Right lung (tissue), 5 donors: ENCODE data around the gene SCYGR3. TPM values are rescaled to one million over a fixed set of nuclear protein-coding genes. Genes with fewer than 3 reads are reported as not detected.
"Not testable (repeated sequence)": the region's sequence is repeated elsewhere in the genome, so short reads cannot be mapped to it uniquely, and the experiment has no call there.

Experiments
- DNase-seq, 2 donors: peaks; one replicate each; pipeline ENCODE4 v3.0.0-alpha.2; 2013
- polyA plus RNA-seq, 5 donors: library from polyadenylated mRNA; unstranded; fragments of 120-200 nt; gene quantifications; one replicate each; pipeline versions ENCODE4 v1.2.1 to v1.2.3, GENCODE V29; 2013; ENCODE audit warnings: inconsistent platforms in 1 of 5, low replicate concordance in 1 of 5; ENCODE audit not compliant: insufficient read length in 5 of 5, insufficient read depth in 1 of 5

The SCYGR3 gene
- polyA plus RNA-seq, 5 donors: not detected

DNA sequence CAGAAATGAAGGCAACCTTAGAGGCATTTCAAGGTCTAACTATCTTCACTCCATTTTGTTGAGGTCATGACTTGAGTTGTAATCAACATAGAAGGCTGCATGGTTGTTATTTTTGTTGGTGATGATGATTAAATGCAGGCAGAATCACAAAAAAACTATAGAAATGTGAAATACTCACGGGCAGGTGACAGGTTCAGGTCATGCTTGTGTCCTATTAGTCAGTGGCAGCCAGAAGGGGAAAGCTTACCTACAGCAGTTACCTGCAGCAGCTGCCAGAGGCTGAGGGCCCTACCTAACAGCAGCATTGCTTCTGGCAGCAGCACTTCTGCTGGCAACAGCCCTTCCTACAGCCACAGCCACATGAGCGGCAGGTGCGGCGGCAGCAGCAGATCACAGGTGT is 394 bp downstream of the SCYGR3 start:
- DNase-seq: no peak

DNA sequence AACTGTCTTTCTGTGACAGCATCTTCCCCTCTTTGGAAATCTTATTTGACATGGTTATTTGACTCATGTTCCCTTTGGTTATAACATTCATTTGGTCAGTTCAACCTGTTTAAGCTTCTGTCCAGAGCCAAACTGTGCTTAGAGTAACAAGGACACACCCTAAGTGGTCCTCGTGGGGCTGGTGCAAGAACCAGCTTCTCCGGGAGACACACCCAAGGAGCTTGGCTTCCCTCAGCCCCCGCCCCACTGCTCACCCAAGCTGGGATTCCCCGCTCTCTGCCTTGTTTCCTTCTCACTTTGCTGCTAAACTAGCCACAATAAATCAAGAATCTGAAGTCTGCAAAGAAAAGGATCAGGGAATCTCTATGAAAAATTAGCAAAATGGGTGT is 1.4 kb downstream of the SCYGR3 start:
- no peak for DNase-seq

DNA sequence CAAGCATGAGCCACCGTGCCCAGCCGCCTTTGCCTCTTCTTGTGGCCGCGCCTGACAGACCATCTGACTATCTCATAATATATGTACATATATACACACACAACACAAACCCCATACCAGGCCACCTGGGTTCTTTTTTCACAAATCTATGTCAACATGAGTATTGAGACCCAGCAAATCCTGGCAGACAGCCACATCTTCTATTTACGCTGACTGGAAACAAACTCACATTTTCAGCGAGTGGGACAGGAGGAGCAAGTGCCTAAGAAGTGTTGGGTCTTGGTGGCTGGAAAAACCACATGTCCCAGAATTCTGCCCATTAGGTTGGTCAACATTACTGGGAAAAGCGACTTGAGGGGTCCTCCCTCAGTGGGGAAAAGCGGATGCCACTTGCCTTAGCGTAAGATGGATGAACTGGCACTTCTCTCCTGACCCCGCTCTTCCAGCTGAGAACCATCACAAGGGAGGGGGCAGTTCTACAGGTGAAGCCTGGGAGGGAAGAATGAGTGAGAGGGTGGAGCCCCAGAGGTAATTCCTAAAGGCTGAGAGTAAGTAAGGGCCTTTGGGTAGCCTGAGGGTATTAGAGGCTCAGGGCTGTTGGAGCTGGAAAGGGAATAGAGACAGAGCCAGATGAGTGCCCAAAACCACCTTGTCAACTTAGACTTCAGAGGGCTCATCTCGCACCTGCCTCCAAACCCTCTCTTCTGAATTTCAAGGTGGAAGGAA is 1.9 kb downstream of the SCYGR3 start:
- no peak for DNase-seq

DNA sequence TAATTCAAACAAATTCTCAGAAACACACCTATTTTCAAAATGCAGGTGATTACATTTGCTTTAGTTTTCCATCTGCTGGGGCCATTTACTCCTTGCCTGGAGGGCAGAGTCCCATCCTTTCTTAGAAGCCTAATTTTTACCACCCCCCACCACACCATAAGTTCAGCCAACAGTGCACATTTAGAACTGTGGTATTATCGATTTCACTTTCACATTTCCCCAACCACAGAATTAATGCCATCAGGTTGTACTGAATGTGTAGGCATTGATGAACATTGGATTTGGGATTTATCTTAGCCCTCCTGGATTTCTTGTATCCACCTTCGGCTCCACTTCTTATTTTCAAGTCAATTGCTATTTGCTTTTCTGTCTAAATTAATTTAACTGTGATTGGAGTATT is 4.5 kb downstream of the SCYGR3 start:
- no peak for DNase-seq

DNA sequence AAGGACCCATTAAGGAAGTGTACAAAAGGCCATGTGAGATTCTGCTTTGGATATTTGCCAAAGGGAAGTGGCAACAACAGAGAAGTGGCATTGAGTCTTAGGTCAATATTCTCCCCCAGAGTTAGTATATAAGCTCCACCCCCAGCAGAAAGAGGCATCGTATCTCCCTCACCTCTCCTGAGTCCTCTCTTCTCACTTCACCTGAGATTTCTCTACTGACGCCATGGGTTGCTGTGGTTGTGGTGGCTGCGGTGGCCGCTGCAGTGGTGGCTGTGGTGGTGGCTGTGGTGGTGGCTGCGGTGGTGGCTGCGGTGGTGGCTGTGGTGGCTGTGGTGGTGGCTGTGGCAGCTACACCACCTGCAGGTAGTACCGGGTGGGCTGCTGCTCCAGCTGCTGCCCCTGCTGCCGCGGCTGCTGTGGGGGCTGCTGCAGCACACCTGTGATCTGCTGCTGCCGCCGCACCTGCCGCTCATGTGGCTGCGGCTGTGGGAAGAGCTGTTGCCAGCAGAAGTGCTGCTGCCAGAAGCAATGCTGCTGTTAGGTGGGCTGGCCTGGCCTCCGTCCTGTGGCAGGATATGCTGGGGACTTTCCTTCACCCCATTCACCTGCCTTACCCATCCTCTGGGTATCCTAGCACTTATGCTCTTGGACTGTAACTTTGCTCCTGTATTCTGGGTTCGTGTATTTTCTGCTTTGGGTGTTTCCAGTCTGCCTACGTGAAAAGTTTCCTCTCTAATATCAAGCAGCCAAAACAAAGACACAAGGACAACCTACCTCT is 5.9 kb downstream of the SCYGR3 start:
- DNase-seq: peak; percentile 13 to 29

DNA sequence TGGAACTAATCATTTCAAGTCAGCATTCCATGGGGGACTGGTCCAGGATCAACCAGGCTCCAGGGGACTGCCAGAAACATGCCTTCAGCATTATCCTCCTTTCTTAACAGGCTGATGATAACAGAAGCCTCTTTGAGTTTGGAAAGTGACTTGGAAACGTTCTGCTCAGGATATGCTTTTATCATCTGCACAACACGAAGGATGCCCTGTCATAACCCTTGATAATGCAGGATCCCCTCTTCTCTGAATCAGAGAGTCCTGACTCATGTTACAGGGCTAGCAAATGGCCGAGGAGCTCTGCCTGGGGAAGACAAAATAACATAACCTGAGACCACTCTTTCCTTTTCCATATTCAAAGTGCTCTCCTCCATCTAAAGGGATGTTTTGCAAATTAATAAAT is 6.7 kb downstream of the SCYGR3 start:
- DNase-seq: no peak

DNA sequence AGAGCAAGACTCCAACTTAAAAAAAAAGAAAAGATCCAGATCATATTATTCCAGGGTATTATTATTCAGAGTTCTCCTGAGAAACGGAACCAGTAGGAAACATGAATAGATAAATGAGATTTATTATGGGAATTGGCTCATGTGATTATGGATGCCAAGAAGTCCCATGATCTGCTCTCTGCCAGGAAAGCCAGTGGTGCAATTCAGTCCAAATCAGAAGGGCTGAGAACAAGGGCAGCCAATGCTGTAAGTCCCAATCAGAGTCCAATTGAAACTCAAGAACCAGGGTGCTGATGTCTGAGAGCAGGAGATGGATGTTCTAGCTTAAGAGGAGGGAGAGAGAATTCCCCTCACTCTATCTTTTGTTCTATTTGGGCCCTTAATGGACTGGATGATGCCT is 8.2 kb downstream of the SCYGR3 start:
- no peak for DNase-seq

DNA sequence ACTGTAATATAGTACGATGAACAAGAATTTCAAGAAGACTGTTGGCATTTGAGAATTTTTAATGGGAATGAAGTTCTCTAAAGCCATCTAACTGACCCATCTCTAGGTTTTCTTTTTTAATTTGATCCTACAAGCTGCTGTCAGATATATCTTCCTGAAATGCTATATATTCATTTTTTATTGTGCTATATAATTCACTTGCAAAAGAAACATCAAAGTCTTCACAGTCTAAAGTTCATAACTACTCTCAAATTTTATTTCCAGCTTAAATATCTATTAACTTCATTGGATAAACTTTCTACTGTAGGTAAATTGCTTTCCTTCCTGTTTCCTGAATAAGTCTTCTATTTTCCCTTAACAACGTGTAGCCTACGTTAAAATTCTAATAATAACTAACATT is 12.3 kb downstream of the SCYGR3 start:
- DNase-seq: no peak

DNA sequence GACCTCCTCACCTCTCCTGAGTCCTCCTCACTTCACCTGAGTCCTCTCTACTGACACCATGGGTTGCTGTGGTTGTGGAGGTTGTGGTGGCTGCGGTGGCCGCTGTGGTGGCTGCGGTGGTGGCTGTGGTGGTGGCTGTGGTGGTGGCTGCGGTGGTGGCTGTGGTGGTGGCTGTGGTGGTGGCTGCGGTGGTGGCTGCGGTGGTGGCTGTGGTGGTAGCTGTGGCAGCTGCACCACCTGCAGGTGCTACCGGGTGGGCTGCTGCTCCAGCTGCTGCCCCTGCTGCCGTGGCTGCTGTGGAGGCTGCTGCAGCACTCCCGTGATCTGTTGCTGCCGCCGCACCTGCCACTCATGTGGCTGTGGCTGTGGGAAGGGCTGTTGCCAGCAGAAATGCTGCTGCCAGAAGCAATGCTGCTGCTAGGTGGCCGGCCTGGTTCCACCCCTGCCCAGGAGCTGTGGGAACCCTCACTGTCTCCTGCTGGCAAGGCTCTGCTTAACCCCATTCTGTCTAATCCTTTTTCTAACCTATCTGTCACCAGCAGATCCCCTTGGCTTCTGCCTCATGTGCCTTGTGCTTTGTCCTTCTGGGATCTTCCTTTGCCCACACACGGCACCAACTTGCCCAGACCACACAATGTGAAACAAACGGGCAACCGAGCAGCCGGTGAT is 15.7 kb downstream of the SCYGR3 start, which contains the start of gene SCYGR2:
TSS of gene SCYGR2 (plus strand) at position 59 of the 669 bp plus-strand sequence. CDS start at position 59, 0 bp downstream.
- not testable (repeated sequence) for DNase-seq

DNA sequence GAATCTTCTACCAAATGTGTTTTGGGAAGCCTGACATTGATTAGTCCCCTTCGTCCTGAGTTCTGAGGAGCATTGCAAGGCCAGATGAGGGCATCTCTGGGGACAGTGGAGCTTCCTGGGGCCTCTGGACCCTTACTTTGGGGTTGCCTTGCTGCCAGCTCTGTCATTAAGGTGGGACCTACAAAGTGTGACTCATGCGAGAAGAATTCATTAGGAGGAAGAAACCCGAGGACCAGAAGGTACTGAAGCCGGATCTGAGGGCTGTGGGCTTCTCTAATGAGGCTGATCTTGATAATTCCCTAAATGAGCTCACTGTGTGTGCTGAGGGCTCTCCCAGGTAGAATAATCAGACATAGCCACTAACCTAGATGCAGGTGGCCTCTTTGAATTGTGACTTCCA is 16.6 kb downstream of the SCYGR3 start:
- DNase-seq: no peak

DNA sequence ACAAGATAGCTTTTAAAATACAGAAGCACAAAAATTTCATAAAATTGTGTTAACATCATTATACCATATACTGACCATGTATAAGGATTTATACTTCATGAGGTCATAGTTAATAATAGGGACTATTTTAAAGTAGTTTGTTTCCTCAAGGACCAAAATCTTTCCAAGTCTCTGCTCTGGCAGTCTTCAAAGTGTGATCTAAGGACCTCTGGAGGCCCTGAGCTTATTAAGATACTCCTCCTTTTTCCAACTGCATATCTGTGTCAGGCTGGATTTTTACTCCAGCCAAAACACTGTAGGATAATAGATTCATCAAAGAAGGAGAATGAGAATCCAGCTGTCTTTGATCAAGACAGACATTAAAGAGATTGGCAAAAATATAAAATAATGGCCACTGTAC is 17.6 kb downstream of the SCYGR3 start:
- DNase-seq: no peak

DNA sequence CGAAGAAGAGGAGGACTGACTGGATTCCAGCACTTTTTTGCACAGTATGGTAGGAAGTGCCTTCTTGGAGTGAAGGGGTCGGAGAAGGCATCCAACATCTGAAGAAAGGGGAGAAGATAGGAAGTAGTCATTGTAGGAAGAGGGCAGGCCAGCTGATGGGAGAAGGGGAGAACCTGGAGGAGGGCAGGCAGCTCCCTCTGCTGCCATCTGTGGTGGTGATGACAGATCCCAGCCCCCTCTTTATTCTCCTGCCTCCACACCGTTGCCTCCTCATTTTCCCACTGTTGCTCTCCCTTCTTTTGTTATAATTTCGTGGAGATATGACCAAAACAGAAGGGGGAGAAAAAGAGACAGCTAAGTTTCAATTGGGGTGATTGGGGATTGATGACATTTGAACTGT is 18.8 kb downstream of the SCYGR3 start:
- DNase-seq: no peak

DNA sequence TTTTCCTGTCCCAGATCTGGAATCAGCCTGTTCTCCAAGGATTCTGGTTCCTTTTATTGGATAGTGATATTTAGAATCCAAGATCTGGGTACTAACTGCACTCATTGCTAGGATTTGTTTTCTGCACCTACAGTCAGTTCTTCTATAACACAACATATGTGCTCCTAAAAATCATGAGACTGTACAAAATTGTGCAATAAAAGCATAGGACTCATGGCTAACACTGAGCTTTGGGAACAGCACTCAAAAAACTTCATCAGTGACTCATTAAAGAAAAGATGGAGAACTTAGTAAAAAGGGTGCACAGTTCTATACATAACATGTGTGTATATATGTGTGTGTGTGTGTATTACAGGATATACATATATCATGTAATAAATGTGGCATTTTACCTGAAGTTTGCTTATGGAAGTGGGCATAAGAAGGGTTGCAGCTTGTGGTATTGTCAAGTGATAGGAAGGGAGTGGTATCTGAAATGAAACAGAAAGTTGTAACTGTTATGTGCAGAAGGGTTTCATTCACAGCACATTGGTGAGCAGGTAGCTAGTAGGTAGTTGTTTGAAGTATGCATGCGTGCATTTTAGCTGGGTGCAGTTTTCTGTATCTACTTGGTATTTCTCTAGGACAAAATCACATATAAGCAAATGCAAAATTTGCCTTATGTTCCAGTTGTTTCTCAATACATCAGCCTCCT is 21.8 kb downstream of the SCYGR3 start:
- DNase-seq: no peak

DNA sequence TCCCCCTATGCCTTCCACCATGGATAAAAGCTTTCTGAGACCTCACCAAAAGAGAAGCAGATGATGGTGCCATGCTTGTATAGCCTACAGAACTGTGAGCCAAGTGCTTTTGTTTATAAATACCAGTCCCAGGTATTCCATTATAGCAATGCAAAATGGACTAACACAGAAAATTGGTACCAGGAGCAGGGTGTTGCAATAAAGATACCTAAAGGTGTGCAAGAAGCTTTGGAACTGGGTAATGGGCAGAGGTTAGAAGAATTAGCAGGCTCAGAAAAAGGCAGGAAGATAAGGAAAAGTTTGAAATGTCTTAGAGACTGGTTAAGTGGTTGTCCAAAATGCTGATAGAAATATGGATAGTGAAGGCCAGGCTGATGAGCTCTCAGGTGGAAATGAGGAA is 32.3 kb downstream of the SCYGR3 start:
- no peak for DNase-seq

DNA sequence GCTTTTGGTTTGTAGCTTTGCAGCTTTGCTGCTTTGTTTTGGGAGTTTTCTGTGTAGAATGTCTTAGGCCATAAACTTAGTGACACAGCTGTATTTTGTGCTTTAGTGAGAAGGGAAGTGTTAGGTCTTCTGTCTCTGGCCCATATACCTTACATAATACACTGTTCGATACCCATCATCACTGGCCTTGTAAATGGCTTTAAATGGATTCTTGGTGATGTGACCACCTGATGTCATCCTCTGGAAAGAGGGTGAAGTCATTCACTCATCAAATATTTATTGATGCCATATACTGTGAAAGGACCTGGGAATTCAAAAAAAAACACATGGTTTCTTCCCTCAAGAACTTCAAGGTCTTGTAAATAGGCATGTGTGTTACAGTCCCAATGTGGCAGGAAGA is 34.8 kb downstream of the SCYGR3 start:
- DNase-seq: no peak

DNA sequence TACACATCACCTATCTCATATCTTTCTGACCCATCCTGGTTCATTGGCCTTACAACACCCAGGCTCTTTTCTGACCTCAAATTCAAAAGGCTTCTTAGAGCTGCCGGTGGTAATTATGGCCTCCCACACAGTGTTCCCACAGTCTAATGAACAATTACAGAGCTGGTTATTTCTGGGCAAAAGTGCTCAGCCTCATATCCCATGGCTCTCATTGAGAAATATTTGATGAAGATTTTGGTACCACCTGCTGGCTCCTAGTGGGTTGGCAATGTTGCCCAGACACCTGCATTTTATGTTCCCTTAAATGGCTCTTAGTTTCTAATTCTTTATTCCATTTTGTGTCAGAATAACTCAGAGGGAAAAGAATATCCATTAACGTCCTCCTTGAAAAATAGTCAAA is 36.0 kb downstream of the SCYGR3 start:
- DNase-seq: no peak

DNA sequence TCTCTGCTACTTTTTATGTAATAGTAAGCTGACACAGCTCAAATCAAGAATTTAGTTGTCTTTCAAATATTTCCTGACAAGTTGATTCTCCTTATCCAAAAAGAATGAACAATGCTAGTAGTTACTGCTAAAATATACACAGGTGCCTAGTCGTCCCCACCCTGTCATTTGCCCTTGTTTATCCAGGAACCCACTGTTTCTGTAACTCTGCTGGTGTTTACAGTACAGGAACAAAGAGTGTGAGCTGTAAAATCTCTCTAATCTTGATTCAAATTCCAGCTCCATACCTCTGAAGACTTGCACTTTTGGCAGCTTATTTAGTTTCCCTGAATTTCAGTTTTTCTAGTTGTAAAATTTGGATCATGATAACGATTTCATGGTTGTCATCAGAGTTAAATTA is 37.1 kb downstream of the SCYGR3 start:
- no peak for DNase-seq

DNA sequence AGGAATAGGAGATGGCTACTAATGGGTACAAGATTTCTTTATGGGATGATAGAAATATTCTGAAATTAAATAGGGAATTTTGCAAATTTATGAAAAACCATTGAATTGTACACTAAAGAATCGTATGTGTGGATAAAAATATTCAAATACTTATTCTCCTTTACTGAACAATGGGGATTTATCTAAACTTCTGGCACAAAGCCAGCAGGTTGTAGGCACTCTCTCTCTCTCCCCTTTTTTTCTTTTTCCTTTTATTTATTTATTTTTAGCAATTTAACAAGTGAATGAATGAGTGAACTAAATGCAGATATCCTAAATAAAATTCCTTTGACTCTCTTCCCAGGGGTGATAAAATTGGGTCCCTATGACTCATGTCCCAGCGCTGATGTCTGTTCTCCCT is 37.8 kb downstream of the SCYGR3 start:
- DNase-seq: no peak

DNA sequence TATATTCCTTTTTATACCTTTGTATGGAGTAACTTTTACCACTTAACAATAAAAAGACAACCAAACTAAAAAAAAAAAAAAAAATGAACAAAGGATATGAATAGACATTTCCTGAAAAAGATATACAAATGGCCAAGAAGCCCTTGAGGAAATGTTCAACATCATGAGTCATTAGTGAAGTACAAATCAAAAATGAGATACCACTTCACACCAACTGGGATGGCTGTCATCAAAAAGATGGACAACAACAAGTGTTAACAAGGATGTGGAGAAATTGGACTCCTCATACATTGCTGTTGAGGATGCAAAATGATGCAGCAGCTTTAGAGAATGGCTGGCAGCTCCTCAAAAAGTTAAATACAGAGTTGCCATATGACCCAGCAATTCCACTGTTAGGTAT is 38.5 kb downstream of the SCYGR3 start:
- DNase-seq: no peak

DNA sequence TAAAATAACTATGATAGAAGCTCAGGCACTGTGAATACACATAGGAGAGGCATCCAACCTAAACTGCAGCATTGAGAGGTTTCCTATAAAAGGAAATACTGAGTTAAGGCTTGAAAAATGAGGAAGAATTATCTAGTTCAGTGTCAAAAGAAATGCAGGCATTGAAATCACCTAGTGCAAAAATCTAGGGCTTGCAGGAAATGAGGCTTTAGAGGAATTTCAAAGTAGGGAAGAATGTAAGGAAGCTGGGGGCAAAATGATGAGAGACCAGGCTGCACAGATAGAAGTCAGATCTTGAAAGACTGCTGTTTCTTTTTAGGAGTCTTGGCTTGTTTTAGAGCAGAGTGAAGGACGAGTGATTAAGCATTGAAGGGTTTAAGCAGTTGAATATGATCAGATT is 44.0 kb downstream of the SCYGR3 start:
- no peak for DNase-seq

DNA sequence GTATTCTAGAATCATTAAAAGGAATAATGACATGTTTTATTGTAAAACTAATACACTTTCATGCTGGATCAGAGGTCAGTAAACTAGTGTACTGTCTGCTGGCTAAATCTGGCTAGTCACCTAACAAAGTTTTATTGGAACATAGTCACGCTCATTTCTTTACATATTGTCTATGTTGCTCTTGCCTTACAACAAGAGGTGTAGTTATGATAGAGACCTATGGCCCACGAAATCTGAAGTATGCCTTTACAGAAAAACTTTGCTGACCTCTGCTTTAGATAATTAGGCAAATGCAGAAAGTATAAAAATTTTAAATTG is 45.8 kb downstream of the SCYGR3 start:
- no peak for DNase-seq

DNA sequence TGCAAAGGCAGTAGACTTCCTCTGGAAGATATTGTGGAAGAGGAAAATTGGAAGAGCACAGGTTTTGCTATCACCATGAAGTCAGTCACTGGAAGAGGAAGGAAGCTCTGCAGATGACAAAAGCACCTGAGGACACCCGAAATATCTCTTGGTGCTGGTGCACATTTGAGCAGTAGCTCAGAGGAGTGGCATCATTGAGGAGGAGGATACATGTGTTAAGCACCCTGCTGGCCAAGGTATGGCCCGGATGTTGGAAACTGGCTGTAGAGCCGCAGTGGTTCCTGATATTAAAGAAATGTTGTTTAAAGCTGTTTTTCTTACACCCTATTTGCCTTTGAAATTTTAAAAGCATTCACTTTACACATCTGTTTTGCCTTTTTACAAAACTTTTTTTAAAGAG is 48.6 kb downstream of the SCYGR3 start:
- no peak for DNase-seq

DNA sequence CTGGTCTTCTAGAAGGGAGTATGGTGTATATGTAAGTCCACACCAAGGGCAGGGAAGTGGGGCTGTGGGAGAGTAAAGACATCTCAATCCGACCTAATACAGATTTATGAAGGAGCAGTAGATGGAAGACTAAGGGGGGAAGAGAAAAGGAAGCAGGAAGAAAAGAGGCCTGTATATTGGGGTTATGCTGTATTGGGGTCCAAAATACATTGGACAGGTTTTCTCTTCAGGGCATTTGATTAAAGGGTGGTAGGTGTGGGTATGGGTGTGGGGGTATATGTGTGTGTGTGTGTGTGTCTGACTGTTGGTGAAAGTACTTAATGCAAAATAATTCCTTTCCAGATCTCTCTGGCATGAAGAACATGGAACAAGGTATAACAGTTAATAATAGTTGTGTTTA is 49.6 kb downstream of the SCYGR3 start:
- no peak for DNase-seq
